Effector CD4-positive, alpha-beta T cell (primary cell): ENCODE results near the gene SLC35E1.
A peak's percentile ranks its signal among the peaks of the same experiment; 100 is the strongest.
"Not testable (repeated sequence)": the region's sequence is repeated elsewhere in the genome, so short reads cannot be mapped to it uniquely, and the experiment has no call there.

ENCODE experiments used
- DNase-seq: peaks from one replicate; pipeline ENCODE4 v3.0.0-alpha.2; 2020

Gene SLC35E1

DNA sequence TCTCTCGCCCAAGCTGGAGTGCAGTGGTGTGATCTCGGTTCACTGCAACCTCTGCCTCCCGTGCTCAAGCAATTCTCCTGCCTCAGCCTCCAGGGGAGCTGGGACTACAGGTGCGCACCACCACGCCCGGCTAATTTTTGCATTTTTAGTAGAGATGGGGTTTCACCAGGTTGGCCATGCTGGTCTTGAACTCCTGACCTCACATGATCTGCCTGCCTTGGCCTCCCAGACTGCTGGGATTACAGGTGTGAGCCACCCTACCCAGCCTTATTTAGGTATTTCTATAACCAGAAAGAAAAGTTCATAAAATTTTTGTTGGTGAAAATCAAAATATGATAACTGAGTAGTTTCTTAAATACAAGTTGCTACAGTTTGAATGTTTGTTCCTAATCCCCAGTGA is 28.5 kb downstream of the SLC35E1 start:
- not testable (repeated sequence) for DNase-seq

DNA sequence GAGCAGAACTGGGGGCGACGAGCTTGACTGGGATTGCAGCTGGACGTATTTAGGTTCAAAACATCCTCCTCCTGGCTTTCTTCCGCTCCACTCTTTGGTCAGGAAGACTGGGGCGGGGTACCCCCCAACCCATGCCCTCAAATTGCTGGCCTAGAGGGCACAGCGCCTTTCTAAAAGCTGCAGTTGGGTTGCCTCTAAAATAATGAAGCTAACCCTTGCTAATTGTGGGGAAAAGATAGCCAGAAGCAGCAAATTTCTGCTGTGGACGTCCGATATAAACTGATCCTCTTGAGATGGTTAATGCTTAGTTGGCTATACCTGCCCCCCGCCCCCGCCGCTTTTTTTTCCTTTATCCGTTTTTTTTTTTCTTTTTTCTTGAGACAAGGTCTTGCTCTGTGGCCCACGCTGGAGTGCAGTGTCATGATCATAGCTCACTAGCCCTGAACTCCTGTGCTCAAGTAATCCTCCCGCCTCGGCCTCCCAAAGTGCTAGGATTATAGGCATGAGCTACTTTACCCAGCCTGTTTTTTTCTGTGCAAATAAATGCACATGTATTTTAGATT is 29.2 kb downstream of the SLC35E1 start:
- DNase-seq: no peak

DNA sequence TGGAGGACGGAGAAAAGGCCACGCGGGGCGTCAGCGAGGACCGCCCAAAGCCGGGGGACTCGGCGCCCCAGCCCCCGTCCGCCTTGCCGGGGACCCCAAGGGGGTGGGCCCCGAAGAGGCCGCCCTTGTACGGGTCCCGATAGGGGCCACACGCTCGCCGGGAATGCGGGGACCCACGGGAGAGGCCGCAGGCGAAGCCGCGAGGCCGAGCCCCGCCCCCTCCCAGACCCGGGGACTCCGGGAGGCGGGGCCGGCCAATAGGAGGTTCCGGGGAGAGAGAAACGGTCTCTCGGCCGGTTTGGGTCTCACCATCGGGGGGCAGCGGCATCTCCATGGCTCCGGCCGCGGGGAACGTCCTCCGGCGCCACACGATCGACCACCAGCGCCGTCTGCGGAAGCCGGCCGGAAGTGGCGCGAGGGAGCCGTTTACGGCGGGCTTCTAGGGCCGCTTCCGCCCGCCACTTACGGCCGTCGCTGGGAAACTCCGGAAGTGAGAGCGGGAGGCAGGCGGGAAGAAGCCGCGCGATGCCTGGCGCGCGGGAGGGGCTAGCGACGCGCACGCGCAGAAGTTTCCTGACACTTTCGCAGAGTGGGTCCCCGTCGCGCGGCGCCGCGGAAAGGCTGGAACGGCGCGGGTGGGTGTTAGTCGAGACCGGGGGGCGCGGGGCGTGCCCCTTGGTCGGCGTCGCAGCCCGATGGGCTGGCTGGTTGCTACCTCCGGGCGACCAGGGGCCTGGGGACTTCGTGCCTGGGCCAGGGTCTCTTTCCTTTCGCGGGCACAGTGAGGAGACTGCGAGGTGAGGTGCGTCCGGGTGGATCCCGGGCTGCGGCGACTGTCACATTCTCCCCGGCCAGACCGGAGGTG is 29.9 kb downstream of the SLC35E1 start, which contains the start of gene CHERP:
CHERP (minus strand) TSS at position 393 of the 865 bp plus-strand sequence; CDS start at position 334, 59 bp downstream.
- DNase-seq: peak; percentile 93

DNA sequence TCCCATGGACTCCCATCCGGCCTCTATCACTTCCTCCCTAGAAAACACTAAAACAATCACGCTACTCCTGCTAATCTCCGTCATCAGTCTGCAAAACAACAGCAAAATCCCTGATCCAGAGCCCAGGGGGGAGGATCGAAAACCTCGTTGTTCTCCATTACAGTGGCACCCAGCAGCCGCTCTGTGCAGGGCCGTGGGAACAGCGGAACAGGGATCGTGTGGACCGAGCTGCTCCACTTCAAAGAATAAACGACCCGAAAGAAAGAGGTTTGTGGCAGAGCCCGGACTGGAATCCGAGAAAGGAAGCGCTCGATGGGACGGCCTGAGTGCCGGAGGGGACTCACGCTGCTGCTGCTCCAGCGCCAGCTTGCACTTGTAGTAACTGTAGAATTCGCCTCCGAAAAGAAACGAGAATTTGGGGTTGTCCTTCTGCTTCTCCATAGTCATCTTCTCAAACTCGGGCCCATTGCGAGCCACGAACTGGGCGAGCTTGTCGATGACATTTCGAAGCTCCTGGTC is 30.6 kb downstream of the SLC35E1 start:
- no peak for DNase-seq

DNA sequence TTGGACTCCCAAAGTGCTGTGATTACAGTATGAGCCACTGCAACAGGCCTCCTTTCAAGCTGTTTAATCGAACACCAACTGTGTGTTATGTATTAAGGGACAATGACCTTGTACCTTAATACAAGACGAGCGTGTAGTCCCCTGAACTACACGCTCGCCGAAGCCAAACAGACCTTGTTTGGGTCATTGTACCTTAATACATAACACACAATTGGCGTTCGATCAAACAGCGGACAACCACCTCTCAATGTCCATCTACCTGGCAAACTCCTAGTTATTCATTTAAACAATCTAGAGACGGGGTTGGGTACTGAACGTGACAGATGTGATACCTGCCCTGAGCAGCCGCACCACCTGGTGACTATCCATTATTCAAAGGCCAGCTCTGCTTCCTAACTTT is 31.3 kb downstream of the SLC35E1 start:
- no peak for DNase-seq

DNA sequence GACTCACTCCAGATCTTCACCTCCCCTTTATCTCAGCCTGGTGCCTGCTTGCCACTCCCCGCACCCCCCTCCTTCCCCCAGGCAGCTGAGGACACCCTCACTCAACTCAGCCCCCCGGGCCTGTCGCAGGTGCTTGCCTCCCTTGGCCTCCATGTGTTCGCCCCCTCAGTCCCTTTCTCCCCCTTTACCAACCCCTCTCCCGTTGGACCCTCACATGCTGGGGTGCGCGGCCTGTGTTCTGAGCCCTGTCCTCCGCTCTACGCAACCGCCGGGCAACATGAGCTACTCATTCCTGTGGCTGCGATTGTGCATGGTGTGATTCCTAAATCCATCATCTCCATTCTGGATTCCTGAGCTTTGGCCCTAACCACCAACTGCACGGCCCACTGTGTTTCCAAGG is 35.1 kb downstream of the SLC35E1 start:
- no peak for DNase-seq

DNA sequence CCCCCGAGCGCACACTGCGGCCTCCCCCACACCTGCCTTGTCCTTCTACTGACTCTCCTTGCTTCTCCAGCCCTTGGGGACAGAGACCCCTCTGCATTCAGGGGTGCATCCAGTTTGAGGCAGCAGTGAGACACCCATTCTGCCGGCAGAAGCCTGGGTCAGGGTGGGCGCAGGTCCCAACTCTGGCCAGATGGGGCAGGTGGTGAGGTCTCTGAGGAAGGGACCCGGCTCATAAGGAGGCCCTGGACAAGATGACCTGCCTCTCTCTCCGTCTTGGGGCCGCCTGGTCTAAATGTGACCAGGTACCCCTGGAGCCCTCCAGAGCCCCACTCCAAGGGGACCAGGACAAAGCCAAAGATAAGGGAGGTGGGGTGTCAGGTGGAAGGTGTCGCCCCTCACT is 36.1 kb downstream of the SLC35E1 start:
- DNase-seq: no peak

DNA sequence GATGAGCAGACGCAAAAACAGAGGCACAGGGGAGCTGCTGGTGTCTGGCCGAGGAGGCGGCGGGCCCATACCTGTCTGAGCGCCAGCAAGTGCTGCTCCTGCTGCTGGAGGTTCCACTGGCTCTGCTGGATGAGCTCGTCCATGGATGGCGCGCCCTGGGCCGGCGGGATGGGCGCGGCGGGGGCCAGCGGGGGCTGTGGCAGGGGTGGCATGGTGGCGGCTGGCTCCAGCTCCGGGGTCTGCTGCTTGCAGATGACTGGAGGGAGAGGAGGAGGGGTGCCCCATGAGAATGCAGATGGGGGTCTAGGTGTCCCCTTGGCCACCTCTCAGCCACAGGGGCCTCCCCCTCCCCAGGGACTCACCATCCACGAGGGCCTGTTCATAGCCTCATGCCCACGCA is 36.8 kb downstream of the SLC35E1 start:
- no peak for DNase-seq

DNA sequence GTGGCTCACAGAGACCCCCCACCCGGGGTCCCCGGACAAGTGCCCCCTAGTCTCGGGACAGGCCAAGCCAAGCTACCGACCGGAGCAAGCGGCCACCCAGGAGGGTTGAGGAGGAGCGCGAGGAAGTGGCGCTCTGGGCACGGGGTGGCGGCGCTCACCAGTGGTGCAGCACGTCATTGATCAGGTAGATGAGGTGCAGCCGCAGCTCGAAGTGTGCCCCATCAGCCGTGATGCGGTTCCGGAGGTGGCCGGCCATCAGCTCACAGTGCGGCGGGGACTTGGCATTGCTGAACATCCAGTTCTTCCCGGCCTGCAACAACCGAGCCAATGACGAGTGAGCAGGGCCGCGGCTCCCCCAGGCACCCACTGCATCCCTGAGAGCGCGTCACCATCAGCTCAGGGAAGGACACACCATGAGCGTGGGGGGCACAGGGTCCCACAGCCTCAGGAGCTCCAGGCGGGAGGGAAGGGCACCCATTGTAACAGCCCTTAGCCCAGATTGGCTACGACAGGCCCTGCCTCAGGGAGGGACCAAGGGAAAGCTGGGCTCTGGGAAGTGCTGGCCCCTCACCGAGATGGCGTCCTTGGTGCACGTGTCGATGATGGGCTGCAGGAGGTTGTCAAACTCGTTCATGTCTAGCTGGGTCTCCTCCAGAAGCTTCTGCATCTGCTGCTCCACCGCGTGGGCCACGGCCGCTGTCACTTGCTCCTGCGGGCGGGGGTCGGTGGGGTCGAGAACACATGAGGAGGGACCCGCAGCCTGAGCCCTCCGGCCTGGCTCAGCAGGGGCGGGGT is 39.6 kb downstream of the SLC35E1 start:
- DNase-seq: no peak

DNA sequence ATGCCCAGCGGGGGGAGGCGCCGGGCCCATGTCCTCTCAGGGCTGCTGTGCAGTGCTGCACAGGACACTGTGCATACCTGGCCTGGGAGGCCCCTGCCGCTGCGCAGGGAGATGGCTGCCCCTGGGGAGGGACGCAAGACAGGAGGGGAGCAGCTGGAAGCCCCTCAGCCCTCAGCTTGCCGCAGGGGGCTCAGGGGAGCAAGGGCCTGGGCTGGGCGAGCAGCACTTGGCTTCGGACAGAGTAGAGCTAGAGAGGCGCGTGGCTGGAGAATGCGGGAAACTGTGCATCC is 40.9 kb downstream of the SLC35E1 start:
- no peak for DNase-seq

DNA sequence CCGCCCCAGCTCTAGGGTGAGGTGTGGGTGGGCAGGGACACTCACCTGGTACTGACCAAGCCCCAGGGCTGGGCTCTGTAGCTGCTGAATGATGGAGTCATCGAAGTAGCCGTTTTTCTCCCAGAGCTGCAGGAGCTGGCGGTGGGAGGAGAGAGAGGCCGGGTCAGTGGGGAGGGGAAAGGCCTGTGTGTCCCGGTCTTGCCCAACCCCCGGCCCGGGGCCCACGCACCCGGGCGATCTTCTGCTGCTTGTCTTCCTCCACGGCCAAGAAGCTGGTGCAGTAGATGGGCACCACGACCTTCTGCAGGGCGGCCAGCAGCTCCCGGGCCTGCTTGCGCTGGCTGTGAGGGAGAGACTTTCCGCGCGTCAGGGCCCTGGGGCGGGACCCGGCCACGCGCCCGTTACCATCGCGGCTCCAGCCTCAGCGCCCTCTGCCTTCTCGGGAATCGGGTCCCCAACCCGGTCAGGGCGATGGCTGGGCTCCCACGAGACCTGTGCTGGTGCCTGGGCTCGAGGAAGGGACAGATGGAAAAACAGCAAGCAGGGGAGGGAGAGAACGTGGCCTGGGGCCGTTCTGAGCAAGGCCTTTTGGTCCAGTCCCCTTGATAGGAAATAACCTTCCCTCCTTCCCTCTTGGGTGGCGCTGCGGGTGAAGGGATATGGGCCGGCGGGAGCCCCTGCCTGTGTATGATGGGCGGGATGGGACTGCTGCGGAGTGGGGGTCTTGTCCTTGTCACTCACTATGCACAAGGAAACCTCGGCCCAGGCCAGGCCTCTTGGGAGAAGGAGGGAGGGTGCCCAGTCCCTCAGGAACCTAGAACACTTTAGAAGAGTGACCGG is 41.5 kb downstream of the SLC35E1 start:
- no peak for DNase-seq

DNA sequence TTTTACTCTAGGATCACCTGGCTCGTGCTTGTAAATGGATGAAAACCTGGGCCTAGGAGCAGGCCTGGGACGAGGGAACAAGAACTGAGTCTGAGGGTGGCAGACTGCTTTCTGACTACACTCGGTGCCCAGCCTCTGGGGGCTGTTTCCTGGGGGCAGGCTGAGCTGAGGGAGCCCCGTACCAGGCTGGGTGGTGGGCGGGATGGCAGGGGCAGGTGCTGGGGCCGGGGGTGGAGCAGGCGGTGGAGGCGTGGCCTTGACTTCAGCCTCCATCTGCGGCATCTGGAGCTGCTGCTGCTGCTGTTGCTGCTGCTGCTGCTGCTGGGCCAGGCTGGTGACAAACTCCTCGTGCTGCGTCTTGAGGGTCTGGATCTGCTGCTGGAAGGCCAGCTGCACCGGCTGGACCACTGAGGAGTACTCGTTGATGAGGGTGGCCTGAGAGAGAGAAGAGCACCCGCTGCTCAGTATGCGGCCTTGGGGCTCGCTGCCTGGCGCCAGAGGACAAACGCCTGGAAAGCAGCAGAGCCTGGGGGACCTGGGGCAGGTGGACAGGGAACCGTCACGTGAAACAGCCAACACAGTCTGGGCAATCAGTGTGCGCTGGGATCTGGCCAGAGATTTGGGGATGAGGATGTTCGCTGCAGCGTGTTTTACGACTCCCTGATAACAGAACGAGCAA is 42.6 kb downstream of the SLC35E1 start:
- DNase-seq: no peak

DNA sequence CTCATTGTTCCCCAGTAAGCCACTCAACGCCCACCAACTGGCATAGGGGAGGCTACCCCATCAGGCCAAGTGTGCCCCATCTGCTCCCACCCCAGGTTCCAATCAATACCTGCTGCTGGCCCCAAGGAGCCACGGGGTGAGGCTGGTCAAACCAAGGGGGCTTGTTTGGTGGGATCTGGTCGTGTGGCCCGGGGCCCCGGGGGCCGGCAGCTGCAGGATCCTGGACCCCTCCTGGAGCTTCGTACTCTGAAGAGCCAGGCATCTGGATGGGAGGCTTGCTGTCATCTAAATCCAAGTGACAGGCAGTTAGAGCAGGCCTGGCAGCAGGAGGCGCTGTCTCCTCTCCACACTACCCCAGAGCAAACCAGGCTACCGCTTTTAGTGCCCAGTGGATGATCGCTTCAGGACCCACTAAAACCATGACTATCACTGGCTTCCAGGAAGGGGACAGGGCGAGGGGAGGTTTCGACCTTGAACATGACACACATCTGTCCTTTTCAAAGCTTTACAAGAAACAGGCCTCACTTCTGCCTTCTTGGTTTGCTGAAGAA is 44.2 kb downstream of the SLC35E1 start:
- DNase-seq: peak; percentile 42

DNA sequence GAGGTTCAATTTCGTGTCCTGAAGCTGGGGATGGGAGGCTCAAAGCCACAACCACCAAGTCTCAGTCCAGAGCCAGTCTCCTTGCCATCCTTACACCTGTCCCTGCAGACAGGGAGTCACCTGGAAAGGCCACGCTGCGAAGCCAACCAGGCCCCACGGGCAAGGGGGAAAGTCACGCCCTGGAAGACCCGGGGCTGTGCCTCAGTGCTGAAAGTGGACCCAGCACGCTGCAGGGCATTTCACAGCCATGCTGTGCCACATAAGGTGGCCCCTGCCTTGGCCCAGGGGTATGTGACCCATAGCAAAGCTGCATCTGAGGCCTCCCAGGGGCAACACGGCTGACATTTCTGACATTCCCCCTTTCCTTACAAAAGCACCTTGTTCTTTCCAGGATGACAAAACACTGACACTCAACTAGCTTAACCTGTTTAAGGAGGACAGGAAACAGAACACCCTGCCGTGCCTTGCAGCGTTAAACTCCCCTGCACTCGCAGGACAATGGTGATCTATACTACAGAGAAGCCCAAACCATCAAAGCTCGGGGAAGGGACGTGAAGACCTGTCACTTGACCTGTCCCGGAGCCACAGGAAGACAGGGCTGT is 44.8 kb downstream of the SLC35E1 start:
- no peak for DNase-seq

DNA sequence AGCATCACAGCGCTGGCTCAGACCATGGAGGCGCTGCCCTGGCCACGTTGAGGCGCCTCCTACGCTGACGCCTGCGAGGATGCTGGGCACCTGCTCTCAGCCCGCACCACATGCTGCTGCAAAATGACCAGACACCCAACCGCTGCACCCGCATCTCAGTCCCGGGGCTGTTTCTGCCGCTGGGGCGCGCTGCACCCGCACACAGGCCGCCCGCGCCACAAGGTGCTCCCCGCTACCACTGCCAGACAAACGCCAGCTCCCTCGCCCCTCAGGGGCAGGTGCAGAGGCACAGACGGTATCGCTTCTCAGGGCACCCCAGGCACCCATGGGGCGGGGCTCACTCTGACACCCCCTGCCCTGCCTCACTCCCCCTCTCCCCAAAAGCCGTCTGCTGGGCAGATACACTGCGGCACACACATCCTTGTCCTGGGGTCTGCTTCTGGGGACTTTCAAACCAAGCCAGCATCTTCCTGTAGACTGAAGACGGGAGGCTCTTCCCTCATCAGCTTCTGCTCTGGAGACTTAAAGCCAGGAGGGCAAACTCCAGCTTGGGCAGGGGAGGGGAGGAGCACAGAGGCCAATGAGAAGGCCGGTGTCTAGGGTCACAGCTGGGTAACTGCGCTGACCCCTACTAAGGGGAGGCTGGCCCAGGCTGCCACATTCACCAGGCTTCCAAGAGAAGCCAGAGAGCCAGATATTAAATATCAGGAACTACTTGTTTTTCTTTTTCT is 46.3 kb downstream of the SLC35E1 start:
- no peak for DNase-seq

DNA sequence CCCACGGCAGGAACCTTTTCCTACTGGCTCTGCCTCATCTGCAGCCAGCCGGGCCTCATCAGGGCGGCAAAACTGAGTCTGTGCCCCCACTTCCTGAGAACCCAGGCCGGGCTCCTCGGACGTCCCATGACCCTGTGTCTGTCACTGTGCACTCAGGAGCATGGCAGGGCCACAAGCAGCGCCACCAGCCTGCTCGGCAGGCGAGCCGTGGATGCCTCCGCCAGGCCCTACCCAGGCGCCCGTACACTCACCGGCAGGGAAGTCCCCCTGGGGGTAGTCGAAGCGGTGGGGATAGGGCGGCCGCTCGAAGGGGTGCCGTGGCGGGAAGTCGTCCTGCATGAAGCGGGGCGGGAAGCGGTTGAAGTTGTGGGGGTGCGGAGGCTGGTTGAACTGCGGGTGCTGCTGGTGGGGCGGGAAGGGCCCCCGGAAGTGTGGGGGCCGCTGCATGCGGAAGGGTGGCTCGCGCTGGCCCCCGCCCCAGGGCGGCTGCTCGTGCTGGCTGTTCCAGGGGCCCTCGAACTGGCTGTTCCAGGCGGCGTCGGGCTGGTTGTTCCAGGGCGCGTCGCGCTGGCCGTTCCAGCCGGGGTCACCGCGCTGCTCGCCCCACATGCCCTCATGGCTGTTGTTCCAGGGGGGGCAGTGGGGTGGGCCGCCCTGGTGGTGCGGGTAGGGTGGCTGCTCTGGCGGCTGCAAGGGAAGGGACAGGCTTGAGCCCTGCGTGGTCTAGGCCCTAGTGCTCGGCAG is 47.1 kb downstream of the SLC35E1 start:
- no peak for DNase-seq

DNA sequence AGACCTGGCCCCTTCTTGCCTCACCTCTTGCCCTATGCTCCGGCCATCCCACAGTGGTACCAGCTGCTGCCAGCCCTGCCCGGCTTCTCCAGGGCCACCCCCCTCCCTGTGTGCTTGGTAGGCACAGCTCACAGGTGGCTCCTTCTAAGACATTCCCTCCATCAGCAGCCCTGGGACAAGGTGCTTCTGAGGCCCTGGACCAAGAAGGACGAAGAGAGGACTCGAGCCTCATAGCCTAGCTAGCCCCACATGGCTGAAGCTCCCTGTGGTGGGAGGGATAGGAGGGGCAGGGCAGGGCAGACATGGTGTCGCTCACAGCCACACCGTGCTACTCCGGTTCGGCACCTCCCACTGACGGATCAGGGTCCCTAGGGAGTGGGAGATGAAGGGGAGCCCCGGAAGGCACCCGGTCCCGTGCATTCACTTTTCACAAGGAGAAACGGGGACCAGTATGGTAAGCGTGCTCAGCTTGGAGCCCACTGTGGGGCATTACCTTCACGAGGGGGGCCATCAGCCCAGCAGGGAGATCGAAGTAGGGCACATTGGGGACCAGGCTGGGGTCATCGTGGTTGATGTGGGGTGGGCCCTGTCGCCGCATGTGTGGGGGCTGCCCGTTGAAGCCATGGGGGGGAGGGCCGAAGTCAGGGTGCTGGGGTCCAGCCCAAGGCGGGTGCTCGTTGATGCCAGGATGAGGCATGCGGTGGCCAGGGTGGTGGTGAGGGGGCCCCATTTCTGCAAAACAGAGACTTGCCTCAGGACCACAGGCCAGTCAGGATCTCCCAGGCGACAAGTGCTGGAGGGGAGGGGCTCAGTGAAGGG is 49.4 kb downstream of the SLC35E1 start:
- DNase-seq: no peak

DNA sequence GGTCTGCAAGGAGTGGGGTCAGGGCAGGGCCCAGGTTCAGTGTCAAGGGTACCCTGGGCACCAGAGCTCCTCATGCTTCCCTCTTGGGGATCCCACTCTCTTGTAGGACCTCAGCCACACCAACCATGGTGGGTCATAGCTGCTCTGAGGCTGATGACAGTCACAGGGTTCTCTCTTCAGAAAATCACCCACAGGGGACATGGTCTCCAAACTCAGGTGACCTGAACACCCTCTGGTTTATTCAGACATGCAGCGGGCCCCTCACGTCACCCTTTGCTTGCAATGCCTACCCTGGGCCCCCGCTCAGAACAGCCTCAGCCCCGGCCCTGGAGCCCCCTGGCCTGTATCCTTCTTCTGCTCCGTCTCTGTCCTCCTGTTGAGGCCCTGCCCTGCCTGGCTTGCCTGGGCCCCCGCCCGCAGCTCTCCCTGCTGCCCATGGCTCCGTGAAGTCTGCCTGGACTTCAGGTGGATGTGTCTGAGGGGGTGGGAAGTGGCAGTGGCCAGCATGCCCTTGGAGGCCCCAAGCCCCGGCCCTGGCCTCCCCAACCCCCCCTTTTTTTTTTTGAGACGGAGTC is 50.4 kb downstream of the SLC35E1 start:
- DNase-seq: no peak
